ENCODE results near the gene ZNF823. TPM values are rescaled to one million over a fixed set of nuclear protein-coding genes. Genes with fewer than 3 reads are reported as not detected.
"Not testable (repeated sequence)": the region's sequence is repeated elsewhere in the genome, so short reads cannot be mapped to it uniquely, and the experiment has no call there.

The ZNF823 gene
- total and polyA plus RNA-seq, 2 donors (not counting 1 experiment from before 2014, with no cell fraction given): 1.8 to 5.1 TPM

GRCh38 chr19:11776669-11777068 lies 37.9 kb upstream of the ZNF823 start:
- H3K4me3 ChIP-seq (ENCODE audit: control extremely low read depth in 1 of 5, extremely low read depth in 1 of 5, insufficient read depth in 1 of 5, low read depth in 2 of 5, low read length in 4 of 5); H3K27me3 ChIP-seq (replicated peaks in 1 of 4; ENCODE audit: control extremely low read depth in 1 of 4, control insufficient read depth in 3 of 4, insufficient read depth in 4 of 4, low read length in 3 of 4); H3K4me1 Mint-ChIP-seq; H3K4me3 Mint-ChIP-seq; H3K4me1 ChIP-seq (ENCODE audit: control insufficient read depth in 2 of 2, insufficient read depth in 2 of 2, low read length in 2 of 2); intact Hi-C loops (cut with micrococcal nuclease); ATAC-seq (ENCODE audit: low read depth); H3K9ac ChIP-seq (ENCODE audit: low read length); H2AFZ ChIP-seq (ENCODE audit: insufficient read depth, low read depth, low read length, poor library complexity, severe bottlenecking); H4K20me1 ChIP-seq (ENCODE audit: control insufficient read depth, insufficient read depth, low read length, poor library complexity, severe bottlenecking); H3K4me2 ChIP-seq (replicated peaks; ENCODE audit: low read depth, low read length, poor library complexity, severe bottlenecking); H3K27ac ChIP-seq (ENCODE audit: low read length in 2 of 2); H3K27me3 Mint-ChIP-seq; POLR2A ChIA-PET; H3K27ac Mint-ChIP-seq; DNase-seq: not testable (repeated sequence)
- peaks cover 41% of the 10 kb centered on the region for H3K9me3 Mint-ChIP-seq (ENCODE audit: insufficient read depth)
- Histone ChIP-seq H3K36me3 (replicated peaks in 1 of 2; ENCODE audit: control extremely low read depth in 1 of 2, control insufficient read depth in 1 of 2, extremely low read depth in 1 of 2, insufficient read depth in 2 of 2, low read length in 1 of 2) (peaks cover 18 to 43% of the 10 kb centered on the region in 2 experiments), H3K79me2 (ENCODE audit: control insufficient read depth, insufficient read depth, low read length) (peaks cover 50% of the 10 kb centered on the region), H3K9me3 (ENCODE audit: control extremely low read depth in 1 of 3, control insufficient read depth in 2 of 3, insufficient read depth in 1 of 3, low read length in 2 of 3) (peaks cover 31 to 64% (median 46%) of the 10 kb centered on the region in 3 donors)
- 99% methylated on average over 6 of the region's 11 CpGs for WGBS (ENCODE audit: insufficient coverage)
- CTCF ChIA-PET: interaction anchor here (1.1 kb wide), 1 partner anchor 212 kb away, joined by 3 read pairs; no protein-coding TSS in a partner anchor

- H3K4me3 Mint-ChIP-seq; intact Hi-C loops (cut with micrococcal nuclease); H3K4me3 ChIP-seq (ENCODE audit: control extremely low read depth in 1 of 5, extremely low read depth in 1 of 5, insufficient read depth in 1 of 5, low read depth in 2 of 5, low read length in 4 of 5); H3K4me2 ChIP-seq (replicated peaks; ENCODE audit: low read depth, low read length, poor library complexity, severe bottlenecking); ATAC-seq (ENCODE audit: low read depth); H3K27me3 Mint-ChIP-seq; H3K27ac ChIP-seq (ENCODE audit: low read length in 2 of 2); H3K27me3 ChIP-seq (replicated peaks in 1 of 4; ENCODE audit: control extremely low read depth in 1 of 4, control insufficient read depth in 3 of 4, insufficient read depth in 4 of 4, low read length in 3 of 4); H4K20me1 ChIP-seq (ENCODE audit: control insufficient read depth, insufficient read depth, low read length, poor library complexity, severe bottlenecking); POLR2A ChIA-PET; H3K9ac ChIP-seq (ENCODE audit: low read length); H3K27ac Mint-ChIP-seq; DNase-seq; H2AFZ ChIP-seq (ENCODE audit: insufficient read depth, low read depth, low read length, poor library complexity, severe bottlenecking); H3K36me3 ChIP-seq (replicated peaks in 1 of 2; ENCODE audit: control extremely low read depth in 1 of 2, control insufficient read depth in 1 of 2, extremely low read depth in 1 of 2, insufficient read depth in 2 of 2, low read length in 1 of 2): not testable (repeated sequence)
- CTCF ChIA-PET: interaction anchor here (0.5 kb wide), 1 partner anchor 287 kb away, joined by 3 read pairs; no protein-coding TSS in a partner anchor
- Histone ChIP-seq H3K4me1 (ENCODE audit: control insufficient read depth in 2 of 2, insufficient read depth in 2 of 2, low read length in 2 of 2) (peaks cover 12 to 18% of the 10 kb centered on the region in 2 donors), H3K79me2 (ENCODE audit: control insufficient read depth, insufficient read depth, low read length) (peaks cover 74% of the 10 kb centered on the region), H3K9me3 (ENCODE audit: control extremely low read depth in 1 of 3, control insufficient read depth in 2 of 3, insufficient read depth in 1 of 3, low read length in 2 of 3) (peaks cover 18 to 51% (median 46%) of the 10 kb centered on the region in 3 donors)
- H3K4me1 Mint-ChIP-seq: peaks cover 20% of the 10 kb centered on the region
- 98% methylated on average over 7 of the region's 11 CpGs for WGBS (ENCODE audit: insufficient coverage)
- H3K9me3 Mint-ChIP-seq (ENCODE audit: insufficient read depth): peaks cover 33% of the 10 kb centered on the region
Measured at GRCh38 chr19:11771520-11771919, 32.8 kb upstream of the ZNF823 start.

Data from B cell (primary cell).